Osteocyte (in vitro differentiated cells): Measurements from ENCODE around the gene SCN9A. TPM values are rescaled to one million over a fixed set of nuclear protein-coding genes. Genes with fewer than 3 reads are reported as not detected.

Experiments used
- DNase-seq: peaks from one replicate; pipeline ENCODE4 v3.0.0; 2021; ENCODE audit warnings: mixed read lengths; ENCODE audit not compliant: unreplicated experiment; ENCODE audit errors: extremely low spot score
- H3K27ac Mint-ChIP-seq: one replicate; pipeline ENCODE4 v1.8.0; 2021; ENCODE audit warnings: mild to moderate bottlenecking, mixed read lengths; ENCODE audit not compliant: unreplicated experiment
- H3K27me3 Mint-ChIP-seq: one replicate; pipeline ENCODE4 v1.8.0; 2021; ENCODE audit warnings: mixed read lengths; ENCODE audit not compliant: unreplicated experiment
- H3K36me3 Mint-ChIP-seq: one replicate; pipeline ENCODE4 v1.8.0; 2021; ENCODE audit warnings: mixed read lengths; ENCODE audit not compliant: unreplicated experiment
- H3K4me1 Mint-ChIP-seq: one replicate; pipeline ENCODE4 v1.8.0; 2021; ENCODE audit warnings: mixed read lengths; ENCODE audit not compliant: unreplicated experiment
- H3K4me3 Mint-ChIP-seq: one replicate; pipeline ENCODE4 v1.8.0; 2021; ENCODE audit warnings: mild to moderate bottlenecking, moderate library complexity, mixed read lengths; ENCODE audit not compliant: unreplicated experiment
- H3K9me3 Mint-ChIP-seq: one replicate; pipeline ENCODE4 v1.8.0; 2021; ENCODE audit warnings: mixed read lengths; ENCODE audit not compliant: unreplicated experiment
- total RNA-seq: library from RNA; stranded (reverse); gene quantifications from 2 replicates; pipeline ENCODE4 v1.2.1, GENCODE V29; 2021
- TF ChIP-seq, protein P1 (sequence below): fragments of 200-600 bp; sonication (generic); IDR thresholded peaks from 2 replicates; pipeline ENCODE4 v1.5.0; 2021; ENCODE audit warnings: antibody characterized with exemption, mild to moderate bottlenecking, moderate library complexity

The SCN9A gene
- total RNA-seq, 1 donor from 2014 or later = 6.6 TPM

DNA sequence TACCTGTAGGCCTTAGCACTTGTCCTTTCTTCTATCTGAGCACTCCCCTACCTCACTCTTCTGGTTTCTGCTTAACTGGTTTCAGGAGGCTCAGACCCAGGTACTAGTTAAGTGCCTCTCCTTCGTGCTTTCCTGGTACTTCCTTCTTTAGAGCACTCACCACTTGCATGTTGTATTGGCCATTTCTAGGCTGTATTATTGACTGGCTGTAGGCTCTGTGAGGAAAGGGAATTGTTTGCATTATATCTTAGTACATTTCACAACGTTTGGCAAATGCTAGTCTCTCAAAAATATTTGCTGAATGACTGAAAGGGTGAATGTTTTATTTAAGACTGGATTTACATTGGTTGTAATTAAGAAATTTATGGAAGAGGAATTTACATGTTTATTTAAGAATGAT is 212.0 kb downstream of the SCN9A start:
- no peaks in the 10 kb centered on the region for H3K36me3 Mint-ChIP-seq
- no peak overlapping the region for H3K27ac Mint-ChIP-seq
- TF ChIP-seq, protein P1, sequence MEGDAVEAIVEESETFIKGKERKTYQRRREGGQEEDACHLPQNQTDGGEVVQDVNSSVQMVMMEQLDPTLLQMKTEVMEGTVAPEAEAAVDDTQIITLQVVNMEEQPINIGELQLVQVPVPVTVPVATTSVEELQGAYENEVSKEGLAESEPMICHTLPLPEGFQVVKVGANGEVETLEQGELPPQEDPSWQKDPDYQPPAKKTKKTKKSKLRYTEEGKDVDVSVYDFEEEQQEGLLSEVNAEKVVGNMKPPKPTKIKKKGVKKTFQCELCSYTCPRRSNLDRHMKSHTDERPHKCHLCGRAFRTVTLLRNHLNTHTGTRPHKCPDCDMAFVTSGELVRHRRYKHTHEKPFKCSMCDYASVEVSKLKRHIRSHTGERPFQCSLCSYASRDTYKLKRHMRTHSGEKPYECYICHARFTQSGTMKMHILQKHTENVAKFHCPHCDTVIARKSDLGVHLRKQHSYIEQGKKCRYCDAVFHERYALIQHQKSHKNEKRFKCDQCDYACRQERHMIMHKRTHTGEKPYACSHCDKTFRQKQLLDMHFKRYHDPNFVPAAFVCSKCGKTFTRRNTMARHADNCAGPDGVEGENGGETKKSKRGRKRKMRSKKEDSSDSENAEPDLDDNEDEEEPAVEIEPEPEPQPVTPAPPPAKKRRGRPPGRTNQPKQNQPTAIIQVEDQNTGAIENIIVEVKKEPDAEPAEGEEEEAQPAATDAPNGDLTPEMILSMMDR = no peak
- no peaks in the 10 kb centered on the region for H3K9me3 Mint-ChIP-seq
- H3K27me3 Mint-ChIP-seq = no peaks in the 10 kb centered on the region
- peaks cover 18% of the 10 kb centered on the region for H3K4me1 Mint-ChIP-seq
- no peak overlapping the region for H3K4me3 Mint-ChIP-seq
- DNase-seq = no peak

DNA sequence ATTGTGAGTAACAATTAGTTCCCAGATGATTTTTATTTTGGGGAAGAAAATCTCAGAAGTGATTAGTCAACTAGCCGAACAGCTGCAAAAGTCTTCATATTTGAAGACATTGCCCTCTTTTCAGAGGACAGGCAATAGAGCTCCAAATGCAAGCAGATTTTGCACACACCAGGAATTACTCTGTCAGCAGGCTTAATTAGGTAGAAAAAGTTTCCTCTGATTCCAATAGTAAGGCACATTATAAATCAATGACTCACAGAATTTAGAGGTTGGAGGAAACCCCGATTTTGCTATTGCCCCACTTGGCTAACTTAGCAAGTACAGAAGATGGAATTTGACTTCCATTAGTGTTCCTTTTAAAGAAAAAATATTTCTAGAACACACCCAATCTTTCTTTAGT is 217.2 kb downstream of the SCN9A start:
- no peak for DNase-seq
- Mint-ChIP-seq H3K27me3 (peaks cover under 1% of the 10 kb centered on the region), H3K9me3 (no peaks in the 10 kb centered on the region), H3K4me3 (no peak overlapping the region), H3K36me3 (no peaks in the 10 kb centered on the region), H3K27ac (no peak overlapping the region), H3K4me1 (no peaks in the 10 kb centered on the region)
- TF ChIP-seq, protein P1 = no peak

DNA sequence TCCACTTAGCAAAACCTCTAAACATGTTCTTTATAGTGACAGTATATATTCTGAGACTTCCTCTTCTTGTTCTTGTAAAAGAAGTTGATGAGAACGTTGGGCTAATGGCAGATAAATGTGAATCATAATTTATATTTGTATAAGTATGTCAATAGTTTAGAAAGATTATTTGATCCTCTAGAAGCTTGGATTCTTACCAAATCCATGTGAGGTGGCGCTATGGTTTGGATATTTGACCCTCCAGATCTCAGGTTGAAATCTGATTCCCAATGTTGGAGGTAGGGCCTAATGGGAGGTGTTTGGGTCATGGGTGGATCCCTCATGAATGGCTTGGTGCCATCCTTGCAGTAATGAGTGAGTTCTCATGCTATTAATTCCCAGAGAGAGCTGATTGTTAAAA is 218.2 kb downstream of the SCN9A start:
- Mint-ChIP-seq H3K27me3 (peaks cover 4% of the 10 kb centered on the region), H3K9me3 (no peaks in the 10 kb centered on the region), H3K4me3 (no peak overlapping the region), H3K27ac (no peak overlapping the region), H3K4me1 (no peaks in the 10 kb centered on the region), H3K36me3 (no peaks in the 10 kb centered on the region)
- no peak for DNase-seq
- TF ChIP-seq, protein P1 = no peak

DNA sequence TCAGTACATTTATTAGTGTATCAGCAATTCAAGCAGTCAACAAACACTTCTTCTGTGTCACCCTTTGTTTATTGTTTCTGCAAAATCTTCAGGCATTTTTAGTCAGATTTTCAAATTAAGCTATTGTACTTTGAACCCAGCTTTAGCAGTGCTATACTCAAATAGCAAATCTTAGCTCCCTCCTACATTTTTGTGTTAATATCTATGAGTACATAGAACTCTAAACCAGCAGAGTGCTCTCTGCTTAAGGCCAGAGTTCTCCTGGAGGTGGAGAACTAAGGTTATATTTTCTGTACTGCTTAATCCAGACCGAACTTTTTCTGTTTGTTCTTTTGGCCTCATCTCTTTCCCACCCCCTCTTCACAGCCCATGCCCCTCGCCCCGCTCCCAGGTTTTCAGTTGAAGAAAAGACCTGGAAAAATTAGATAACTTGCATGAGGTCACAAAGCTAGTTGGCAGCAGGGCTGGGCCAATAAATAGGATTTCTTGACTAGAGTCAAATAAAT is 218.7 kb downstream of the SCN9A start:
- TF ChIP-seq, protein P1 = no peak
- peaks cover 4% of the 10 kb centered on the region for H3K27me3 Mint-ChIP-seq
- no peaks in the 10 kb centered on the region for H3K4me1 Mint-ChIP-seq
- H3K27ac Mint-ChIP-seq = no peak overlapping the region
- H3K9me3 Mint-ChIP-seq = no peaks in the 10 kb centered on the region
- H3K4me3 Mint-ChIP-seq = no peak overlapping the region
- no peaks in the 10 kb centered on the region for H3K36me3 Mint-ChIP-seq
- no peak for DNase-seq

DNA sequence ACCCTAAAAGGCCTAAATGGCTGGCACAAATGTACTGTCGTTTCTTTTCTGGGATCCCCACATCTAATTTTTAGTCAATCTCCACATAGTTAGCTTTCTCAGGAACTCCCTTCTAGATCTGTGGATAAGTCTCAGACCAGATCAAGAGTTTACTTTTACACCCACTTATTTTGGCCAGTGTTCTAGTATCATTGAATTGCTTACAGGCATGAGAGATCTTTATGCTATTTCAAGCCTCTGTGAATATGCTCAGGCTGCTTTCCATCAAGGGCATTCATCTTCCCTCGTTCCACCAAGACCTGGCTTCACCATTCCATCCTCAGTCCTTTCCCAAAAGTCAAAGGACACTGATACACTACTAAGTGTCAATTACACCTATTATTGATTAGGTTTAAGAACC is 220.2 kb downstream of the SCN9A start:
- no peak overlapping the region for H3K27ac Mint-ChIP-seq
- TF ChIP-seq, protein P1 = no peak
- no peak for DNase-seq
- H3K4me1 Mint-ChIP-seq = no peaks in the 10 kb centered on the region
- H3K4me3 Mint-ChIP-seq = no peak overlapping the region
- peaks cover 4% of the 10 kb centered on the region for H3K27me3 Mint-ChIP-seq
- H3K9me3 Mint-ChIP-seq = no peaks in the 10 kb centered on the region
- H3K36me3 Mint-ChIP-seq = no peaks in the 10 kb centered on the region
